HepG2 (cell line): ENCODE data around the gene TBC1D14. TPM values are rescaled to one million over a fixed set of nuclear protein-coding genes. Genes with fewer than 3 reads are reported as not detected.

Source experiments
- ATF7-NPFF ChIP-seq: sonication (generic); formaldehyde crosslinking; IDR thresholded peaks from 2 replicates; pipeline ENCODE4 v1.8.1; 2023; ENCODE audit warnings: mild to moderate bottlenecking, low read depth, missing genetic modification reagents, moderate library complexity
- CENPX ChIP-seq: sonication (generic); formaldehyde crosslinking; IDR thresholded peaks from 2 replicates; pipeline ENCODE4 v1.9.0; 2021; ENCODE audit warnings: mild to moderate bottlenecking, missing genetic modification reagents, moderate library complexity
- DNMT1 ChIP-seq: sonication (generic); formaldehyde crosslinking; IDR thresholded peaks from 2 replicates; pipeline ENCODE4 v1.5.1; 2020; ENCODE audit warnings: mild to moderate bottlenecking, missing genetic modification reagents
- DR1 ChIP-seq: sonication (generic); formaldehyde crosslinking; IDR thresholded peaks from 2 replicates; pipeline ENCODE4 v1.8.0; 2021; ENCODE audit warnings: mild to moderate bottlenecking, missing genetic modification reagents, inconsistent platforms
- GATAD1 ChIP-seq: IDR thresholded peaks from 2 replicates; pipeline ENCODE4 v1.6.1; 2016; ENCODE audit warnings: missing genetic modification reagents, missing compliant biosample characterization
- HOXA3 ChIP-seq: sonication (generic); formaldehyde crosslinking; IDR thresholded peaks from 2 replicates; pipeline ENCODE4 v1.5.0; 2020; ENCODE audit warnings: missing genetic modification reagents
- KDM5A ChIP-seq: fragments of 200-600 bp; sonication (generic); IDR thresholded peaks from 2 replicates; pipeline ENCODE4 v1.7.0; 2018; ENCODE audit warnings: antibody characterized with exemption, mild to moderate bottlenecking, low read length, borderline replicate concordance
- NFYC ChIP-seq: IDR thresholded peaks from 2 replicates; pipeline ENCODE4 v1.6.1; 2016; ENCODE audit warnings: missing genetic modification reagents, missing compliant biosample characterization
- POLR2AphosphoS2 ChIP-seq: IDR thresholded peaks from 2 replicates; pipeline ENCODE4 v1.6.1; 2011; ENCODE audit warnings: low read depth, low read length, improper control_type of control experiment
- SOX5 ChIP-seq: IDR thresholded peaks from 2 replicates; pipeline ENCODE4 v1.6.1; 2016; ENCODE audit warnings: borderline replicate concordance
- TMF1 ChIP-seq: sonication (generic); formaldehyde crosslinking; IDR thresholded peaks from 2 replicates; pipeline ENCODE4 v1.8.1; 2022; ENCODE audit warnings: low read depth, missing genetic modification reagents
- ZBTB7A ChIP-seq: sonication (generic); formaldehyde crosslinking; IDR thresholded peaks from 2 replicates; pipeline ENCODE4 v1.8.0; 2022; ENCODE audit warnings: mild to moderate bottlenecking, missing genetic modification reagents
- ZNF343 ChIP-seq: sonication (generic); formaldehyde crosslinking; IDR thresholded peaks from 2 replicates; pipeline ENCODE4 v1.4.0; 2020; ENCODE audit warnings: mild to moderate bottlenecking, missing genetic modification reagents
- ZNF598 ChIP-seq: sonication (generic); formaldehyde crosslinking; IDR thresholded peaks from 2 replicates; pipeline ENCODE4 v1.5.1; 2020; ENCODE audit warnings: mild to moderate bottlenecking, missing genetic modification reagents, borderline replicate concordance
- ZNF720 ChIP-seq: sonication (generic); formaldehyde crosslinking; IDR thresholded peaks from 2 replicates; pipeline ENCODE4 v1.4.0; 2020; ENCODE audit warnings: missing genetic modification reagents
- ZNF83 ChIP-seq: sonication (generic); formaldehyde crosslinking; IDR thresholded peaks from 2 replicates; pipeline ENCODE4 v1.4.0; 2020; ENCODE audit warnings: missing genetic modification reagents, mild to moderate bottlenecking, borderline replicate concordance
- polyA plus RNA-seq, 8 experiments: library from polyadenylated mRNA; depleted of rRNA in 3 of 8; stranded (reverse) in 7 of 8; unstranded in 1 of 8; fragments of >200 nt; fragmentation: Illumina TruSeq in 4 of 8; extraction: Trizol in 4 of 8; gene quantifications; 2 replicates each; pipeline versions ENCODE4 v1.2.1 to v1.2.3, GENCODE V29; 2011 to 2016; ENCODE audit warnings: low read depth in 4 of 8, missing spikeins in 1 of 8, mixed read lengths in 1 of 8; ENCODE audit not compliant: insufficient read depth in 1 of 8
- total RNA-seq, 5 experiments: library from RNA; depleted of rRNA; stranded (reverse); fragments of >200 nt; fragmentation: Illumina TruSeq; extraction: Trizol; gene quantifications; 2 replicates each; pipeline ENCODE4 v1.2.3, GENCODE V29; 2016; ENCODE audit warnings: low read depth in 1 of 5
- TF ChIP-seq, protein P1 (sequence below): sonication (generic); formaldehyde crosslinking; IDR thresholded peaks from 2 replicates; pipeline ENCODE4 v1.8.0; 2022; ENCODE audit warnings: low read depth, missing genetic modification reagents
- TF ChIP-seq, protein P2 (sequence below): sonication (generic); formaldehyde crosslinking; IDR thresholded peaks from 2 replicates; pipeline ENCODE4 v1.4.0; 2020; ENCODE audit warnings: mild to moderate bottlenecking, low read depth, missing genetic modification reagents
- TF ChIP-seq, protein P3 (sequence below): IDR thresholded peaks from 2 replicates; pipeline ENCODE4 v1.6.1; 2016; ENCODE audit warnings: low read depth
- TF ChIP-seq, protein P4 (sequence below): sonication (generic); formaldehyde crosslinking; IDR thresholded peaks from 2 replicates; pipeline ENCODE4 v1.8.1; 2023; ENCODE audit warnings: mild to moderate bottlenecking, missing genetic modification reagents
- TF ChIP-seq, protein P5 (sequence below): sonication (generic); formaldehyde crosslinking; IDR thresholded peaks from 2 replicates; pipeline ENCODE4 v1.8.1; 2023; ENCODE audit warnings: mild to moderate bottlenecking, missing genetic modification reagents, borderline replicate concordance
- TF ChIP-seq, protein P6 (sequence below): sonication (generic); formaldehyde crosslinking; IDR thresholded peaks from 2 replicates; pipeline ENCODE4 v1.5.1; 2020; ENCODE audit warnings: missing genetic modification reagents, mild to moderate bottlenecking, borderline replicate concordance
- TF ChIP-seq, protein P7 (sequence below): sonication (generic); formaldehyde crosslinking; IDR thresholded peaks from 2 replicates; pipeline ENCODE4 v1.8.1; 2023; ENCODE audit warnings: mild to moderate bottlenecking, inconsistent platforms, moderate library complexity, missing genetic modification reagents, borderline replicate concordance

TBC1D14 gene
- total and polyA plus RNA-seq, 2 of the 13 experiments (the other 11 are each of a cell fraction or from before 2014, with no cell fraction given): 29.5 to 46.5 TPM

DNA sequence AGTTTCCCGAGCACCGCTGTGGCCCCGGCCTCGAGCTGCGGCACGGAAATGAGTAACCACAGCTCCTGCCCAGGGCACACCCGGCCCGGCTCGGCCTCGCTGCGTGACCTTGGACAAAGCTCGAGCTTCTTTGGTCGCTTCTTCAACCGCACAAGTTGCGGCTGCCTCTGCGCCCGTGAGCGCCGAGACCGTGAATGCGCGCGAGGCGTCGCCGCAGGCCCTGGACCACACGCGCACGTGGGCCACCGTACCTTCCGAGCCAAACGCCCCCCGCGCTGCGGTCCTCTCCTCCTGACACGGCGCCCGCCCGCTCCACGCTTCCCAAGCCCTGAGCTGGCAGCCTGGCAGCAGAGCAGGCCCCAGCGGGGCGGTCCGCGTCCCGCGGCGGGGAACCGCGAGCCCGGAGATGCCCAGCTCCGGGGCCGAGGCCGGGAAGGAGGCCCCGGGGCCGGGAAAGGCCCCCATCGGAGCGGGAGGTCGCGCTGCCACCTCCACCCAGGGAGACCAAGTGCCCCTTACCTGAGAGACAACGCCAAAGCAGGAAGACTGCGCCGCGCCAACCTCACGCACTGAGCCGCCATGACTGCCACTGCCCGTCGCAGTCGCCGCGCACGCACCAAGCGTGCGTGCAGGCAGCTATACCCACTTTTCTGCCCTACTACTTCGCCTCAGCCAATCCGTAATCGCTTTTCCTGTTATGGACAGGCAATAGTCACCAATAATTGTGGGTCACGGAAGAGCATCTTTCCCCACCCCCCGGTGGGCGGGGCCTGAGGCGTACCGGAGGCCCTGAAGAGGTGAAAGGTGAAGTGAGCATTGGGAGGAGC is 158.0 kb downstream of the TBC1D14 start, which contains the start of gene GRPEL1 (continued):
- TF ChIP-seq, protein P1, sequence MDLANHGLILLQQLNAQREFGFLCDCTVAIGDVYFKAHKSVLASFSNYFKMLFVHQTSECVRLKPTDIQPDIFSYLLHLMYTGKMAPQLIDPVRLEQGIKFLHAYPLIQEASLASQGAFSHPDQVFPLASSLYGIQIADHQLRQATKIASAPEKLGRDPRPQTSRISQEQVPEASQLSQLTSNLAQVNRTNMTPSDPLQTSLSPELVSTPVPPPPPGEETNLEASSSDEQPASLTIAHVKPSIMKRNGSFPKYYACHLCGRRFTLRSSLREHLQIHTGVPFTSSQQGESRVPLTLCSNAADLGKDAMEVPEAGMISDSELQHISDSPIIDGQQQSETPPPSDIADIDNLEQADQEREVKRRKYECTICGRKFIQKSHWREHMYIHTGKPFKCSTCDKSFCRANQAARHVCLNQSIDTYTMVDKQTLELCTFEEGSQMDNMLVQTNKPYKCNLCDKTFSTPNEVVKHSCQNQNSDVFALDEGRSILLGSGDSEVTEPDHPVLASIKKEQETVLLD (CRISPR knock-in tag): peak; percentile 14; the same call in 1 of the 2 replicates
- peak; percentile 38 for TF ChIP-seq KDM5A
- TF ChIP-seq ATF7-NPFF (CRISPR knock-in tag): peak; percentile 20; the same call in 1 of the 2 replicates
- no peak for TF ChIP-seq ZBTB7A (CRISPR knock-in tag)
- TF ChIP-seq GATAD1 (CRISPR knock-in tag): peak; percentile 79
- no peak for TF ChIP-seq ZNF83 (CRISPR knock-in tag)
- TF ChIP-seq SOX5 (CRISPR knock-in tag): no peak; the same call in 1 of the 2 replicates
- TF ChIP-seq, protein P2, sequence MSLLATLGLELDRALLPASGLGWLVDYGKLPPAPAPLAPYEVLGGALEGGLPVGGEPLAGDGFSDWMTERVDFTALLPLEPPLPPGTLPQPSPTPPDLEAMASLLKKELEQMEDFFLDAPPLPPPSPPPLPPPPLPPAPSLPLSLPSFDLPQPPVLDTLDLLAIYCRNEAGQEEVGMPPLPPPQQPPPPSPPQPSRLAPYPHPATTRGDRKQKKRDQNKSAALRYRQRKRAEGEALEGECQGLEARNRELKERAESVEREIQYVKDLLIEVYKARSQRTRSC: 0 out of 2 replicates have a peak, but pooled peaks have one; percentile 69
- peak; percentile 58; the same call in 1 of the 2 replicates for TF ChIP-seq POLR2AphosphoS2
- TF ChIP-seq, protein P3, sequence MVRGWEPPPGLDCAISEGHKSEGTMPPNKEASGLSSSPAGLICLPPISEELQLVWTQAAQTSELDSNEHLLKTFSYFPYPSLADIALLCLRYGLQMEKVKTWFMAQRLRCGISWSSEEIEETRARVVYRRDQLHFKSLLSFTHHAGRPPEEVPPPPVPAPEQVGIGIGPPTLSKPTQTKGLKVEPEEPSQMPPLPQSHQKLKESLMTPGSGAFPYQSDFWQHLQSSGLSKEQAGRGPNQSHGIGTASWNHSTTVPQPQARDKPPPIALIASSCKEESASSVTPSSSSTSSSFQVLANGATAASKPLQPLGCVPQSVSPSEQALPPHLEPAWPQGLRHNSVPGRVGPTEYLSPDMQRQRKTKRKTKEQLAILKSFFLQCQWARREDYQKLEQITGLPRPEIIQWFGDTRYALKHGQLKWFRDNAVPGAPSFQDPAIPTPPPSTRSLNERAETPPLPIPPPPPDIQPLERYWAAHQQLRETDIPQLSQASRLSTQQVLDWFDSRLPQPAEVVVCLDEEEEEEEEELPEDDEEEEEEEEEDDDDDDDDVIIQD (CRISPR knock-in tag): no peak
- peak; percentile 94 for TF ChIP-seq NFYC (CRISPR knock-in tag)
- TF ChIP-seq TMF1 (CRISPR knock-in tag): peak; percentile 38; the same call in 1 of the 2 replicates
- no peak for TF ChIP-seq CENPX (CRISPR knock-in tag)
- TF ChIP-seq, protein P4, sequence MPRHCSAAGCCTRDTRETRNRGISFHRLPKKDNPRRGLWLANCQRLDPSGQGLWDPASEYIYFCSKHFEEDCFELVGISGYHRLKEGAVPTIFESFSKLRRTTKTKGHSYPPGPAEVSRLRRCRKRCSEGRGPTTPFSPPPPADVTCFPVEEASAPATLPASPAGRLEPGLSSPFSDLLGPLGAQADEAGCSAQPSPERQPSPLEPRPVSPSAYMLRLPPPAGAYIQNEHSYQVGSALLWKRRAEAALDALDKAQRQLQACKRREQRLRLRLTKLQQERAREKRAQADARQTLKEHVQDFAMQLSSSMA (CRISPR knock-in tag): no peak
- TF ChIP-seq, protein P5, sequence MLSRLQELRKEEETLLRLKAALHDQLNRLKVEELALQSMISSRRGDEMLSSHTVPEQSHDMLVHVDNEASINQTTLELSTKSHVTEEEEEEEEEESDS (CRISPR knock-in tag): no peak
- TF ChIP-seq DNMT1 (CRISPR knock-in tag): no peak
- peak; percentile 91 for TF ChIP-seq ZNF343 (CRISPR knock-in tag)
- TF ChIP-seq, protein P6, sequence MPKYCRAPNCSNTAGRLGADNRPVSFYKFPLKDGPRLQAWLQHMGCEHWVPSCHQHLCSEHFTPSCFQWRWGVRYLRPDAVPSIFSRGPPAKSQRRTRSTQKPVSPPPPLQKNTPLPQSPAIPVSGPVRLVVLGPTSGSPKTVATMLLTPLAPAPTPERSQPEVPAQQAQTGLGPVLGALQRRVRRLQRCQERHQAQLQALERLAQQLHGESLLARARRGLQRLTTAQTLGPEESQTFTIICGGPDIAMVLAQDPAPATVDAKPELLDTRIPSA (CRISPR knock-in tag): no peak
- peak; percentile 77; the same call in 1 of the 2 replicates for TF ChIP-seq DR1
- TF ChIP-seq ZNF598 (CRISPR knock-in tag): peak; percentile 60; the same call in 1 of the 2 replicates
- TF ChIP-seq, protein P7, sequence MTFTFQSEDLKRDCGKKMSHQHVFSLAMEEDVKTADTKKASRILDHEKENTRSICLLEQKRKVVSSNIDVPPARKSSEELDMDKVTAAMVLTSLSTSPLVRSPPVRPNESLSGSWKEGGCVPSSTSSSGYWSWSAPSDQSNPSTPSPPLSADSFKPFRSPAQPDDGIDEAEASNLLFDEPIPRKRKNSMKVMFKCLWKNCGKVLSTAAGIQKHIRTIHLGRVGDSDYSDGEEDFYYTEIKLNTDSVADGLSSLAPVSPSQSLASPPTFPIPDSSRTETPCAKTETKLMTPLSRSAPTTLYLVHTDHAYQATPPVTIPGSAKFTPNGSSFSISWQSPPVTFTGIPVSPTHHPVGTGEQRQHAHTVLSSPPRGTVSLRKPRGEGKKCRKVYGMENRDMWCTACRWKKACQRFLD (CRISPR knock-in tag): peak; percentile 82; the same call in 1 of the 2 replicates
- TF ChIP-seq ZNF720 (CRISPR knock-in tag): no peak
- TF ChIP-seq HOXA3 (CRISPR knock-in tag): peak; percentile 80
